Measurements from ENCODE around the gene IQCF5.
"Not testable (repeated sequence)": the region's sequence is repeated elsewhere in the genome, so short reads cannot be mapped to it uniquely, and the experiment has no call there.

IQCF5 gene

GRCh38 chr3:51875501-51875900 is at the start of gene IQCF5:
Gene IQCF5 (minus strand): TSS chr3:51875601. CDS start chr3:51875531, 70 bp downstream.
- TF ChIP-seq GATA1 (IDR thresholded peaks at IDR 0.05; ENCODE audit: low read depth, low read length), result no peak
- no peak for DNase-seq

- no peak for TF ChIP-seq GATA1 (IDR thresholded peaks at IDR 0.05; ENCODE audit: low read depth, low read length)
- TF ChIP-seq POLR2A (IDR thresholded peaks at IDR 0.05; ENCODE audit: low read length), result no peak
- no peak for DNase-seq
These were observed 45.7 kb upstream of the IQCF5 start for GRCh38 chr3:51921081-51921578.

GRCh38 chr3:51916418-51916817 is 41.0 kb upstream of the IQCF5 start:
- TF ChIP-seq POLR2A (IDR thresholded peaks at IDR 0.05; ENCODE audit: low read length) (no peak), GATA1 (IDR thresholded peaks at IDR 0.05; ENCODE audit: low read depth, low read length) (no peak)
- no peak for DNase-seq

GRCh38 chr3:51908026-51908425 is 32.6 kb upstream of the IQCF5 start:
- no peak for TF ChIP-seq GATA1 (IDR thresholded peaks at IDR 0.05; ENCODE audit: low read depth, low read length)
- no peak for TF ChIP-seq POLR2A (IDR thresholded peaks at IDR 0.05; ENCODE audit: low read length)
- no peak for DNase-seq

GRCh38 chr3:51904034-51904823 is 28.8 kb upstream of the IQCF5 start:
- DNase-seq, result no peak
- no peak for TF ChIP-seq POLR2A (IDR thresholded peaks at IDR 0.05; ENCODE audit: low read length)
- no peak for TF ChIP-seq GATA1 (IDR thresholded peaks at IDR 0.05; ENCODE audit: low read depth, low read length)

- not testable (repeated sequence) for DNase-seq
These were observed 27.0 kb upstream of the IQCF5 start for GRCh38 chr3:51902361-51902760.

GRCh38 chr3:51900043-51900442 is 24.6 kb upstream of the IQCF5 start:
- DNase-seq, result not testable (repeated sequence)

GRCh38 chr3:51897391-51897790 is 22.0 kb upstream of the IQCF5 start:
- no peak for DNase-seq
- TF ChIP-seq GATA1 (IDR thresholded peaks at IDR 0.05; ENCODE audit: low read depth, low read length) (no peak), POLR2A (IDR thresholded peaks at IDR 0.05; ENCODE audit: low read length) (no peak)

GRCh38 chr3:51896607-51897305 is 21.4 kb upstream of the IQCF5 start:
- DNase-seq, result no peak
- TF ChIP-seq GATA1 (IDR thresholded peaks at IDR 0.05; ENCODE audit: low read depth, low read length) (no peak), POLR2A (IDR thresholded peaks at IDR 0.05; ENCODE audit: low read length) (no peak)

- no peak for DNase-seq
- no peak for TF ChIP-seq POLR2A (IDR thresholded peaks at IDR 0.05; ENCODE audit: low read length)
- no peak for TF ChIP-seq GATA1 (IDR thresholded peaks at IDR 0.05; ENCODE audit: low read depth, low read length)
These were observed 19.5 kb upstream of the IQCF5 start for GRCh38 chr3:51894939-51895338.

GRCh38 chr3:51894391-51894790 is 19.0 kb upstream of the IQCF5 start:
- DNase-seq, result no peak
- no peak for TF ChIP-seq POLR2A (IDR thresholded peaks at IDR 0.05; ENCODE audit: low read length)
- TF ChIP-seq GATA1 (IDR thresholded peaks at IDR 0.05; ENCODE audit: low read depth, low read length), result no peak

- TF ChIP-seq GATA1 (IDR thresholded peaks at IDR 0.05; ENCODE audit: low read depth, low read length) (no peak), POLR2A (IDR thresholded peaks at IDR 0.05; ENCODE audit: low read length) (no peak)
These were observed 16.0 kb upstream of the IQCF5 start for GRCh38 chr3:51891242-51892039.

GRCh38 chr3:51888463-51889105 is 13.2 kb upstream of the IQCF5 start:
- DNase-seq, result no peak
- no peak for TF ChIP-seq GATA1 (IDR thresholded peaks at IDR 0.05; ENCODE audit: low read depth, low read length)
- no peak for TF ChIP-seq POLR2A (IDR thresholded peaks at IDR 0.05; ENCODE audit: low read length)

More at GRCh38 chr3:51891242-51892039, 16.0 kb upstream of the IQCF5 start:
- DNase-seq, result no peak

GRCh38 chr3:51887620-51888019 is 12.2 kb upstream of the IQCF5 start:
- TF ChIP-seq GATA1 (IDR thresholded peaks at IDR 0.05; ENCODE audit: low read depth, low read length) (no peak), POLR2A (IDR thresholded peaks at IDR 0.05; ENCODE audit: low read length) (no peak)
- DNase-seq, result no peak

Measured in erythroblast (primary cell).